ENCODE results near the gene APOBEC3C. TPM values are rescaled to one million over a fixed set of nuclear protein-coding genes. Genes with fewer than 3 reads are reported as not detected.

APOBEC3C gene
- total RNA-seq, 2 donors from 2014 or later = 21.4 to 52.3 TPM

DNA sequence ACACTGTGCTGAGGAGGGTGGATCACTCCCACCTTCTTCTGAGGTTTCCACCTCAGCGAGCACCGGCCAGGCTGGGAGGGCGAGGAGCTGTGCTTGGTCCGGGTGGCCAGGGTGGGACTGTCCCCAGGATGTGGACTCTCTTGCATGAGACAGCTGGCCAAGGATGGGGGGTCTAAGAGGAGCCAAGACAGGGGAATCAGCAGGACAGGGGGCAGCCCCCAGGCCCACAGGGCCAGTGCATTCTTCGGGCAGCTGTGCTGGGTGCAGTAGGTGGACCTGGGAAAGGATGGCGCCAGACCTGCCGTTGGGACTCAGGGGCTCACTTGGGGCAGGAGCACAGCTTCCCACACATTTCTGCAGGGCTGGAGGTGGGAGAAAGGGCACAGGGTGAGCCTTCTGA, 47.1 kb upstream of the APOBEC3C start:
- Histone ChIP-seq H3K9me3 (no peaks in the 10 kb centered on the region), H3K36me3 (no peaks in the 10 kb centered on the region), H3K4me1 (replicated peaks) (no peaks in the 10 kb centered on the region), H3K4me3 (no peak overlapping the region), H3K27me3 (replicated peaks; ENCODE audit: insufficient read depth) (no peaks in the 10 kb centered on the region), H3K27ac (no peak overlapping the region)
- TF ChIP-seq POLR2A (IDR thresholded peaks at IDR 0.05) (no peak), POLR2AphosphoS5 (IDR thresholded peaks at IDR 0.05) (no peak)
- TF ChIP-seq, protein P1, sequence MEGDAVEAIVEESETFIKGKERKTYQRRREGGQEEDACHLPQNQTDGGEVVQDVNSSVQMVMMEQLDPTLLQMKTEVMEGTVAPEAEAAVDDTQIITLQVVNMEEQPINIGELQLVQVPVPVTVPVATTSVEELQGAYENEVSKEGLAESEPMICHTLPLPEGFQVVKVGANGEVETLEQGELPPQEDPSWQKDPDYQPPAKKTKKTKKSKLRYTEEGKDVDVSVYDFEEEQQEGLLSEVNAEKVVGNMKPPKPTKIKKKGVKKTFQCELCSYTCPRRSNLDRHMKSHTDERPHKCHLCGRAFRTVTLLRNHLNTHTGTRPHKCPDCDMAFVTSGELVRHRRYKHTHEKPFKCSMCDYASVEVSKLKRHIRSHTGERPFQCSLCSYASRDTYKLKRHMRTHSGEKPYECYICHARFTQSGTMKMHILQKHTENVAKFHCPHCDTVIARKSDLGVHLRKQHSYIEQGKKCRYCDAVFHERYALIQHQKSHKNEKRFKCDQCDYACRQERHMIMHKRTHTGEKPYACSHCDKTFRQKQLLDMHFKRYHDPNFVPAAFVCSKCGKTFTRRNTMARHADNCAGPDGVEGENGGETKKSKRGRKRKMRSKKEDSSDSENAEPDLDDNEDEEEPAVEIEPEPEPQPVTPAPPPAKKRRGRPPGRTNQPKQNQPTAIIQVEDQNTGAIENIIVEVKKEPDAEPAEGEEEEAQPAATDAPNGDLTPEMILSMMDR (IDR thresholded peaks at IDR 0.05) = no peak
- intact Hi-C loops (cut with DNase I) = no loop called here
- DNase-seq (ENCODE audit: low spot score) = no peak
- 100% methylated on average over 4 of the region's 7 CpGs for WGBS

DNA sequence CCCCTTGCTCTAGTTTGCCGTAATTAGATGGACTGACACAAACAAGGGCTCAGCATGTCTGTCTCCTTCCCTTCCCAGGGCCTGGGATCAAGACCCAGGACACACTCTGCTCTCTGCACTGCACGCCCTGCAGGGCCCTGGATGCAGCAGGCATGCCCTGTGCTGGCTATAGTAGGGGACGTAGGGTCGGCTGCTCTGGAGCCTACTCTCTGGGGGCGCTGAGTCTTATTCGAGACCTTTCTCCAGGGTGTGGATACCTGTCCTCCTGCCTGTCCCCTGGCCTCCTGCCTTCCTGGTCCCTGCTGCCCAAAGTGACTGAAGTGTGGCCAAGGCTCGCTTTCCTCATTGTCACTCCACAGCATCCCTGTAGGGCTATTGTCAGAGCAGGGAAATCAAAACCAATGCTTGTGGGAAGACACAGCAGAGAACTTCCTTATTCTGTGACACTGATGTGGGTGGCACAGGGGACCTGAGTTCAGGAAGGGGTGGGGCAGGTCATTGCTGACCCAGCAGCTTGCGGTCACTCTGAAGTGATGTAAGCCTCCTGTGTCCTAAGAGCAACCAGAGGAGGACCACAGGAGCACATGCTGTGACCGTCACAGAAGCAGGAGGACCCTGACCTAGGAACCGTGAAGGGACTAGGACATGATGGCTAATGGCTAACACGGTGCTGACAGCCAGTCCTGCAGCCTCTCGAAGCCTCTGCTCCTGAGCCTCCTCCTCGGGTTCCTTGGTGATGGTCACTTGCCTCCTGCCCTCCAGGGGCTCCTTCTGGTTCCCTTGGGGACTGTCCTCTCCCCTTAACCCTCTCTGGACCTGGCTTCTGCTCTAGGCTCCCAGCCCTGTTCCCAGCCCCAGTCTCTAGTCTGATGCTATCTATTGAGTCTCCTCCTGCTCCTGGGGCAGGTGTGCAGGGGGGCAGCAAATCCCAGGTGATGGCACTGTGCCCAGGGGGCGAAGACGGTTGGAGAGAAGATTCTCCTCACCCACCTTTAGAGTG, 46.3 kb upstream of the APOBEC3C start:
- TF ChIP-seq POLR2AphosphoS5 (IDR thresholded peaks at IDR 0.05) (no peak), POLR2A (IDR thresholded peaks at IDR 0.05) (no peak)
- TF ChIP-seq, protein P1 (IDR thresholded peaks at IDR 0.05) = no peak
- Histone ChIP-seq H3K4me3 (no peak overlapping the region), H3K27ac (no peak overlapping the region), H3K27me3 (replicated peaks; ENCODE audit: insufficient read depth) (no peaks in the 10 kb centered on the region), H3K4me1 (replicated peaks) (no peaks in the 10 kb centered on the region), H3K36me3 (no peaks in the 10 kb centered on the region), H3K9me3 (no peaks in the 10 kb centered on the region)
- intact Hi-C loops (cut with DNase I) = no loop called here
- WGBS = 83% methylated on average over 15 of the region's 15 CpGs
- DNase-seq (ENCODE audit: low spot score) = no peak

DNA sequence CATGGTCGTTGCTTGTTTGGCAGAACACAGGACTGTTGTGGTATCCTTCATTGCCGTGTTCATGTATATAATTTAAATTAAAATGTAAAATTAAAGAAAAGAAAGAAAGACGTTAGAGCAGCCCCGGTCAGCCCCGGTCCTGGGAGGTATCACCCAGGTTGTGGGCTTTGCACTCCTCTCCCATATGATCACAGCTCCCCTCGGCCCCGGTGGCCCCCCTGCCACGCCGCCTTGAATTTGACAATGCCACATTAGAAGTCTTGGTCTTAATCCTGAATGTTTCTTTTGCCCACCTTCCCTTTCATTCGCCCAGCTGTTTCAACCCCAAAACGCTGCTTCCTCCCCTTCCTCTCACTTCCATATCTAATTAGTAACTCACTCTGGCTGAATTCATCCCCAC, 45.3 kb upstream of the APOBEC3C start:
- intact Hi-C loops (cut with DNase I) = no loop called here
- no peaks in the 10 kb centered on the region for H3K4me1 ChIP-seq (replicated peaks)
- H3K36me3 ChIP-seq = no peaks in the 10 kb centered on the region
- 83% methylated on average over 11 of the region's 11 CpGs for WGBS
- H3K9me3 ChIP-seq = no peaks in the 10 kb centered on the region
- TF ChIP-seq POLR2A (IDR thresholded peaks at IDR 0.05) (no peak), POLR2AphosphoS5 (IDR thresholded peaks at IDR 0.05) (no peak)
- TF ChIP-seq, protein P1 (IDR thresholded peaks at IDR 0.05) = no peak
- DNase-seq (ENCODE audit: low spot score) = no peak
- H3K27me3 ChIP-seq (replicated peaks; ENCODE audit: insufficient read depth) = no peaks in the 10 kb centered on the region
- H3K4me3 ChIP-seq = no peak overlapping the region
- H3K27ac ChIP-seq = no peak overlapping the region

DNA sequence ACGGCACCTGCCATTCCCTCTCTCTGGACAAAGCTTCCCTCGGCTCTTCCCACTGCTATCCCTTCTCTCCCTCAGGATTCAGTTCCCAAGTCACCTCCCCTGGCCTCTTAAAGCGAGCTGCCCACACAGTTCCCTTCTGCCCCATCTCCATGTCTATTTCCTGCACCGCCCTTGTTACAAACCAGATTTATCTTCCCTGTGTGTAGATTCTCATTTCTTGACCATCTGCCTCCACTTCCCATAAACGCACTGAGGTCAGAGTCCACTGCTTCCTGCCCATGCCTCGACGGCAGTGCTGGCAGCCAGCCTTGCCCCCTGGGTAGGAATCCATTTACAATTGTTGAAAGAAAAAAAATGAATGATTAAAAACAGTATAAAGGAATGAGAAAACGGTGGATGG, 43.5 kb upstream of the APOBEC3C start:
- intact Hi-C loops (cut with DNase I) = no loop called here
- no peak overlapping the region for H3K4me3 ChIP-seq
- TF ChIP-seq POLR2A (IDR thresholded peaks at IDR 0.05) (no peak), POLR2AphosphoS5 (IDR thresholded peaks at IDR 0.05) (no peak)
- TF ChIP-seq, protein P1 (IDR thresholded peaks at IDR 0.05) = no peak
- no peak for DNase-seq (ENCODE audit: low spot score)
- no peaks in the 10 kb centered on the region for H3K9me3 ChIP-seq
- H3K4me1 ChIP-seq (replicated peaks) = no peaks in the 10 kb centered on the region
- WGBS = 48% methylated on average over 8 of the region's 8 CpGs
- H3K27ac ChIP-seq = no peak overlapping the region
- no peaks in the 10 kb centered on the region for H3K27me3 ChIP-seq (replicated peaks; ENCODE audit: insufficient read depth)
- H3K36me3 ChIP-seq = no peaks in the 10 kb centered on the region

DNA sequence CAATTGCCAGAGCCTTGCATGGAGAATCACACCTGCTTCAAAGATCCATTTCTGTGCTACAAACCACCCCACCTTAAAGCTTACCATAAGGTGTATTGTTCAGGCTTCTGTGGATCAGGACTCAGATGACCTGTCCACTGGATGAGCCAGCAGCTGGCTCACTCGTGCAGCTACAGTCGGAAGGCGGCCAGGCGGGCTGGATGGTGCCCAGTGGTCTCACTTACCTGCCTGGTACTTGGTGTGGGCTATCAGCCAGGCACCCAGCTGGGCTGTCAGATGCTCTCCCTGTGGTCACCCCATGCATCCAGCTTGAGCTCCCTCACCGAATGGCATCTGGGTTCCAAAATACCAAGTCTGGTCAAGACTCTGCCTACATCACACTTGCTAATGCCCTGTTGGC, 42.9 kb upstream of the APOBEC3C start:
- no peaks in the 10 kb centered on the region for H3K9me3 ChIP-seq
- TF ChIP-seq POLR2AphosphoS5 (IDR thresholded peaks at IDR 0.05) (no peak), POLR2A (IDR thresholded peaks at IDR 0.05) (no peak)
- TF ChIP-seq, protein P1 (IDR thresholded peaks at IDR 0.05) = no peak
- H3K36me3 ChIP-seq = no peaks in the 10 kb centered on the region
- H3K4me3 ChIP-seq = no peak overlapping the region
- H3K27me3 ChIP-seq (replicated peaks; ENCODE audit: insufficient read depth) = no peaks in the 10 kb centered on the region
- no peaks in the 10 kb centered on the region for H3K4me1 ChIP-seq (replicated peaks)
- no peak overlapping the region for H3K27ac ChIP-seq
- intact Hi-C loops (cut with DNase I) = no loop called here
- DNase-seq (ENCODE audit: low spot score) = no peak
- 82% methylated on average over 5 of the region's 5 CpGs for WGBS
